Kidney (tissue), 14 donors: ENCODE data around the gene ISM2. TPM values are rescaled to one million over a fixed set of nuclear protein-coding genes. Genes with fewer than 3 reads are reported as not detected.

Experiments
- DNase-seq, 5 donors: peaks; one replicate each; pipeline ENCODE4 v3.0.0-alpha.2; 2013 to 2020
- FAIRE-seq: peaks from 2 replicates; lab custom pipeline; 2012; peaks lifted over from hg19 to GRCh38; lab: Jason Lieb, UNC
- H3K27ac ChIP-seq, 2 donors: one replicate each; pipeline ENCODE4 v1.7.0; 2013; ENCODE audit warnings: low read depth in 2 of 2, low read length in 2 of 2, inconsistent platforms in 1 of 2
- H3K27me3 ChIP-seq: one replicate; pipeline ENCODE4 v1.7.1; 2013; ENCODE audit warnings: low read length, inconsistent platforms; ENCODE audit not compliant: control insufficient read depth, insufficient read depth
- H3K36me3 ChIP-seq, 3 donors: one replicate each; pipeline versions ENCODE4 v1.7.0 to v1.7.1; 2013; ENCODE audit warnings: low read length in 3 of 3, control low read depth in 1 of 3, inconsistent platforms in 1 of 3; ENCODE audit not compliant: insufficient read depth in 3 of 3, control insufficient read depth in 2 of 3
- H3K4me1 ChIP-seq, 3 donors: one replicate each; pipeline versions ENCODE4 v1.7.0 to v1.7.1; 2013; ENCODE audit warnings: low read length in 3 of 3, inconsistent platforms in 1 of 3, low read depth in 1 of 3; ENCODE audit not compliant: control insufficient read depth in 2 of 3, insufficient read depth in 2 of 3
- H3K4me3 ChIP-seq, 3 donors: one replicate each; pipeline versions ENCODE4 v1.7.0 to v1.8.1; 2013; ENCODE audit warnings: low read length in 3 of 3, control low read depth in 1 of 3, inconsistent platforms in 1 of 3
- H3K9ac ChIP-seq, 3 donors: one replicate each; pipeline versions ENCODE4 v1.7.0 to v1.7.1; 2013; ENCODE audit warnings: low read length in 3 of 3, control low read depth in 1 of 3, inconsistent platforms in 1 of 3
- H3K9me3 ChIP-seq, 3 donors: one replicate each; pipeline versions ENCODE4 v1.7.0 to v1.7.1; 2013; ENCODE audit warnings: low read length in 3 of 3, control low read depth in 1 of 3, inconsistent platforms in 1 of 3; ENCODE audit not compliant: control insufficient read depth in 2 of 3, insufficient read depth in 1 of 3
- CTCF ChIP-seq: IDR thresholded peaks from 3 replicates; pipeline ENCODE4 v1.5.1; 2012; ENCODE audit warnings: mild to moderate bottlenecking, moderate library complexity, borderline replicate concordance; ENCODE audit not compliant: insufficient read depth; ENCODE audit errors: extremely low read depth
- intact Hi-C: fragments of 100-400 bp; cut with DNase I; formaldehyde crosslinking; loops from one replicate; pipeline ENCODE4 v1.11.1; 2022
- polyA plus RNA-seq: library from polyadenylated mRNA; stranded (reverse); fragments of 350-450 nt; fragmentation: Illumina TruSeq; extraction: RNeasy Lipid Tissue Mini Kit (QIAGEN cat#74804); gene quantifications from one replicate; pipeline ENCODE4 v1.2.3, GENCODE V29; 2014; ENCODE audit warnings: low read depth, low replicate concordance; ENCODE audit not compliant: insufficient read depth
- total RNA-seq: library from RNA; stranded (reverse); fragmentation: NEBNext Ultra II Directional; extraction: Animal tissue kit (Norgen Biotek cat#: 25700); gene quantifications from one replicate; pipeline ENCODE4 v1.2.1, GENCODE V29; 2021
- donor health status: control.
- donor health status: control.
- donor health status: control.
- donor health status: control.
- donor health status: control.
- donor health status: DM: yes; HTN: yes; CAD: no.
- donor health status: Normal renal cell carcinoma (clear cell type).

ISM2 gene
- total and polyA plus RNA-seq, 2 donors from 2014 or later, result 0.57 to 0.80 TPM

- Histone ChIP-seq H3K4me3 (no peak overlapping the region), H3K27ac (no peak overlapping the region), H3K27me3 (no peaks in the 10 kb centered on the region), H3K9me3 (no peaks in the 10 kb centered on the region), H3K9ac (no peak overlapping the region), H3K4me1 (peaks cover 0 to 2% (median 0%) of the 10 kb centered on the region in 3 donors), H3K36me3 (peaks cover 3 to 29% (median 20%) of the 10 kb centered on the region in 3 donors)
- intact Hi-C loops, result no loop called here
- no peak for TF ChIP-seq CTCF
- DNase-seq (no peak), FAIRE-seq (no peak)
These were observed 29.1 kb downstream of the ISM2 start for GRCh38 chr14:77469539-77469938.

- FAIRE-seq (no peak), DNase-seq (no peak)
- H3K4me1 ChIP-seq, result peaks cover 0 to 2% (median 0%) of the 10 kb centered on the region in 3 donors
- H3K27me3 ChIP-seq, result no peaks in the 10 kb centered on the region
- intact Hi-C loops, result no loop called here
- peaks cover 3 to 31% (median 24%) of the 10 kb centered on the region in 3 donors for H3K36me3 ChIP-seq
- no peak overlapping the region for H3K4me3 ChIP-seq
- no peak overlapping the region for H3K9ac ChIP-seq
- no peak overlapping the region for H3K27ac ChIP-seq
- no peaks in the 10 kb centered on the region for H3K9me3 ChIP-seq
- no peak for TF ChIP-seq CTCF
These were observed 29.5 kb downstream of the ISM2 start for GRCh38 chr14:77469067-77469505.

- no peaks in the 10 kb centered on the region for H3K27me3 ChIP-seq
- DNase-seq (no peak), FAIRE-seq (no peak)
- no peak for TF ChIP-seq CTCF
- H3K4me1 ChIP-seq, result peaks cover 0 to 2% (median 0%) of the 10 kb centered on the region in 3 donors
- intact Hi-C loops, result no loop called here
- no peak overlapping the region for H3K4me3 ChIP-seq
- no peak overlapping the region for H3K27ac ChIP-seq
- H3K9me3 ChIP-seq, result no peaks in the 10 kb centered on the region
- H3K9ac ChIP-seq, result no peak overlapping the region
- peaks cover 7 to 41% (median 30%) of the 10 kb centered on the region in 3 donors for H3K36me3 ChIP-seq
These were observed 30.8 kb downstream of the ISM2 start for GRCh38 chr14:77467801-77468200.
